GM23338 (cell line): Measurements from ENCODE around the gene CCIN. TPM values are rescaled to one million over a fixed set of nuclear protein-coding genes. Genes with fewer than 3 reads are reported as not detected.

Experiments used
- ATAC-seq: fragments of 200-7000 bp; cut with Tn5 transposase; 3 replicates; pipeline ENCODE4 v1.9.1; 2020
- DNase-seq: peaks from one replicate; pipeline ENCODE4 v3.0.0-alpha.2; 2015; ENCODE audit warnings: low spot score
- H2AFZ ChIP-seq: fragments of 200-600 bp; sonication (generic); 2 replicates; pipeline ENCODE4 v1.8.0; 2016; ENCODE audit warnings: antibody characterized with exemption, mild to moderate bottlenecking, moderate library complexity
- H3F3A ChIP-seq: fragments of 200-600 bp; sonication (generic); replicated peaks from 2 replicates; pipeline ENCODE4 v1.8.0; 2017; ENCODE audit warnings: antibody characterized with exemption, mixed run types, low read depth
- H3K27ac ChIP-seq: fragments of 200-600 bp; sonication (generic); 2 replicates; pipeline ENCODE4 v1.6.1; 2016; ENCODE audit warnings: low read depth
- H3K27me3 ChIP-seq: fragments of 200-600 bp; sonication (generic); 2 replicates; pipeline ENCODE4 v1.8.0; 2016; ENCODE audit warnings: mild to moderate bottlenecking, mixed run types, moderate library complexity; ENCODE audit not compliant: insufficient read depth
- H3K36me3 ChIP-seq: fragments of 200-600 bp; sonication (generic); 2 replicates; pipeline ENCODE4 v1.8.0; 2016; ENCODE audit warnings: mild to moderate bottlenecking; ENCODE audit not compliant: insufficient read depth
- H3K4me1 ChIP-seq: fragments of 200-600 bp; sonication (generic); 2 replicates; pipeline ENCODE4 v1.8.0; 2016; ENCODE audit warnings: mild to moderate bottlenecking, moderate library complexity; ENCODE audit not compliant: insufficient read depth
- H3K4me2 ChIP-seq: fragments of 200-600 bp; sonication (generic); 2 replicates; pipeline ENCODE4 v1.7.1; 2017; ENCODE audit warnings: mixed run types
- H3K4me3 ChIP-seq: fragments of 200-600 bp; sonication (generic); 2 replicates; pipeline ENCODE4 v1.6.1; 2016; ENCODE audit warnings: mixed run types
- H3K79me2 ChIP-seq: fragments of 200-600 bp; sonication (generic); replicated peaks from 2 replicates; pipeline ENCODE4 v1.8.0; 2017; ENCODE audit warnings: mild to moderate bottlenecking; ENCODE audit not compliant: insufficient read depth
- H3K9me2 ChIP-seq: fragments of 200-600 bp; sonication (generic); 2 replicates; pipeline ENCODE4 v1.8.0; 2017; ENCODE audit not compliant: insufficient read depth
- H4K20me1 ChIP-seq: fragments of 200-600 bp; sonication (generic); replicated peaks from 2 replicates; pipeline ENCODE4 v1.8.0; 2017; ENCODE audit warnings: mild to moderate bottlenecking; ENCODE audit not compliant: insufficient read depth
- H3K27ac Mint-ChIP-seq: 2 replicates; pipeline ENCODE4 v1.8.0; 2020; ENCODE audit warnings: inconsistent platforms, mild to moderate bottlenecking, moderate library complexity, mixed read lengths
- H3K27me3 Mint-ChIP-seq: 3 replicates; pipeline ENCODE4 v1.8.0; 2022; ENCODE audit warnings: low read depth, mild to moderate bottlenecking, moderate library complexity, mixed read lengths, inconsistent platforms; ENCODE audit not compliant: insufficient read depth, poor library complexity
- H3K36me3 Mint-ChIP-seq: 3 replicates; pipeline ENCODE4 v1.8.0; 2021; ENCODE audit warnings: low read depth, mild to moderate bottlenecking, inconsistent platforms, moderate library complexity, mixed read lengths
- H3K4me1 Mint-ChIP-seq: 3 replicates; pipeline ENCODE4 v1.8.0; 2020; ENCODE audit warnings: mild to moderate bottlenecking, inconsistent platforms, mixed read lengths
- H3K4me3 Mint-ChIP-seq: 3 replicates; pipeline ENCODE4 v1.8.0; 2021; ENCODE audit warnings: moderate library complexity, mild to moderate bottlenecking, inconsistent platforms, mixed read lengths
- H3K9me3 Mint-ChIP-seq: 3 replicates; pipeline ENCODE4 v1.8.0; 2020; ENCODE audit warnings: moderate library complexity, mild to moderate bottlenecking, inconsistent platforms, mixed read lengths
- EZH2phosphoT487 ChIP-seq: fragments of 200-600 bp; sonication (generic); IDR thresholded peaks from one replicate; pipeline ENCODE4 v1.8.1; 2018; ENCODE audit warnings: antibody characterized with exemption; ENCODE audit not compliant: unreplicated experiment
- JUNB ChIP-seq: IDR thresholded peaks from one replicate; pipeline ENCODE4 v1.6.1; 2016; ENCODE audit warnings: antibody characterized with exemption; ENCODE audit not compliant: unreplicated experiment
- POLR2AphosphoS5 ChIP-seq: IDR thresholded peaks from 2 replicates; pipeline ENCODE4 v1.6.1; 2016; ENCODE audit warnings: antibody characterized with exemption, low read depth
- polyA plus RNA-seq: library from polyadenylated mRNA; unstranded; fragments of >200 nt; fragmentation: Nextera tagmentation; extraction: Ambion mirVana; gene quantifications from 2 replicates; pipeline ENCODE4 v1.2.1, GENCODE V29; 2016
- total RNA-seq: library from RNA; depleted of rRNA; stranded (reverse); fragments of >200 nt; shearing (Covaris generic); gene quantifications from 2 replicates; pipeline ENCODE4 v1.2.3, GENCODE V29; 2014
- TF ChIP-seq, protein P1 (sequence below): fragments of 250-450 bp; sonication (Bioruptor Pico); IDR thresholded peaks from 2 replicates; pipeline ENCODE4 v1.5.0; 2020; ENCODE audit warnings: mild to moderate bottlenecking, moderate library complexity
- TF ChIP-seq, protein P2 (sequence below), 2 experiments: fragments of 200-600 bp in 1 of 2; sonication (generic) in 1 of 2; conservative IDR thresholded peaks; 2 replicates each; pipeline versions ENCODE4 v1.5.1 to v1.6.1; 2016 to 2017; ENCODE audit warnings: antibody characterized with exemption in 2 of 2, low read depth in 2 of 2, mild to moderate bottlenecking in 2 of 2, moderate library complexity in 1 of 2
- TF ChIP-seq, protein P3 (sequence below): IDR thresholded peaks from 2 replicates; pipeline ENCODE4 v1.6.1; 2016; ENCODE audit warnings: antibody characterized with exemption

CCIN gene
- total and polyA plus RNA-seq, 2 experiments from 2014 or later, result 0.14 TPM; not detected in 1

DNA sequence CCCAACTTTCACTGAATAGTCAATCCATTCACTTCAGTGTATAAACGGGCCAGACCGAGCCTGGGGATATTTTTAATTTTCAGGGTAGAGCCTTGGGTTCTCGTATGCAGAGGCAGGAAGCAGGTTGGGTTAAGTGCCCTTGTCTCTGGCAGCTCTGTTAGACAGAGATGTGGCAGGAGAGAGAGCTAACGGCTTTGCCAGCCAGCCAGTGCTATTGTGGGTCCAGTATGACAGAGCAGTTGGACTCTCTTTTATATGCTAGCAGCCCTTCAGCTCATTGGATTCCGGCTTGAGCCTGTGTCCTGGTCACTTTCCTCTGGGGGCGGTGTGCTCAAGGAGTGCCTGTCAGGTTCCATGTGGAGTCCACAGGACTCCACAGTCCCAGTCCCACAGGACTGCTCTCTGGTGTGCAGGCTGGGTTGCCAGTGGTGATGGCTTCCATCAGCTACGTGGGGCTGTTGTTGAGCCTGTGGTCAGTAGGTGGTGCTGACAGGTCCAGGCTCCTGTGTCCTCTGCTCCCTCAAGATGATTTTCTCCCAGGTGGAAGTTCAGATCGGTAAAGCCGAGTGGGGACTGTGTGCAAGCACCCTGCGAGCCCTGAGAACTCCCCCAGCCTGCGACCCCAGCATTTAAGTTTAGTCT, 35.8 kb downstream of the CCIN start:
- Histone ChIP-seq H3K27ac (no peak overlapping the region), H3K4me2 (no peak overlapping the region), H3K9me2 (no peaks in the 10 kb centered on the region), H4K20me1 (peaks cover 68% of the 10 kb centered on the region), H3K36me3 (peaks cover 80% of the 10 kb centered on the region), H3K4me1 (no peaks in the 10 kb centered on the region), H3K27me3 (no peaks in the 10 kb centered on the region), H3F3A (no peaks in the 10 kb centered on the region; the same call in 1 of the 2 replicates), H3K4me3 (no peak overlapping the region), H2AFZ (no peak overlapping the region), H3K79me2 (peaks cover 58% of the 10 kb centered on the region)
- DNase-seq (peak; percentile 57), ATAC-seq (peak; percentile 97)
- H3K4me1 Mint-ChIP-seq, result no peaks in the 10 kb centered on the region
- H3K9me3 Mint-ChIP-seq, result no peaks in the 10 kb centered on the region
- H3K27me3 Mint-ChIP-seq, result peaks cover 8% of the 10 kb centered on the region
- H3K36me3 Mint-ChIP-seq, result peaks cover 95% of the 10 kb centered on the region
- no peak overlapping the region for H3K27ac Mint-ChIP-seq
- H3K4me3 Mint-ChIP-seq, result no peak overlapping the region
- TF ChIP-seq, protein P1, sequence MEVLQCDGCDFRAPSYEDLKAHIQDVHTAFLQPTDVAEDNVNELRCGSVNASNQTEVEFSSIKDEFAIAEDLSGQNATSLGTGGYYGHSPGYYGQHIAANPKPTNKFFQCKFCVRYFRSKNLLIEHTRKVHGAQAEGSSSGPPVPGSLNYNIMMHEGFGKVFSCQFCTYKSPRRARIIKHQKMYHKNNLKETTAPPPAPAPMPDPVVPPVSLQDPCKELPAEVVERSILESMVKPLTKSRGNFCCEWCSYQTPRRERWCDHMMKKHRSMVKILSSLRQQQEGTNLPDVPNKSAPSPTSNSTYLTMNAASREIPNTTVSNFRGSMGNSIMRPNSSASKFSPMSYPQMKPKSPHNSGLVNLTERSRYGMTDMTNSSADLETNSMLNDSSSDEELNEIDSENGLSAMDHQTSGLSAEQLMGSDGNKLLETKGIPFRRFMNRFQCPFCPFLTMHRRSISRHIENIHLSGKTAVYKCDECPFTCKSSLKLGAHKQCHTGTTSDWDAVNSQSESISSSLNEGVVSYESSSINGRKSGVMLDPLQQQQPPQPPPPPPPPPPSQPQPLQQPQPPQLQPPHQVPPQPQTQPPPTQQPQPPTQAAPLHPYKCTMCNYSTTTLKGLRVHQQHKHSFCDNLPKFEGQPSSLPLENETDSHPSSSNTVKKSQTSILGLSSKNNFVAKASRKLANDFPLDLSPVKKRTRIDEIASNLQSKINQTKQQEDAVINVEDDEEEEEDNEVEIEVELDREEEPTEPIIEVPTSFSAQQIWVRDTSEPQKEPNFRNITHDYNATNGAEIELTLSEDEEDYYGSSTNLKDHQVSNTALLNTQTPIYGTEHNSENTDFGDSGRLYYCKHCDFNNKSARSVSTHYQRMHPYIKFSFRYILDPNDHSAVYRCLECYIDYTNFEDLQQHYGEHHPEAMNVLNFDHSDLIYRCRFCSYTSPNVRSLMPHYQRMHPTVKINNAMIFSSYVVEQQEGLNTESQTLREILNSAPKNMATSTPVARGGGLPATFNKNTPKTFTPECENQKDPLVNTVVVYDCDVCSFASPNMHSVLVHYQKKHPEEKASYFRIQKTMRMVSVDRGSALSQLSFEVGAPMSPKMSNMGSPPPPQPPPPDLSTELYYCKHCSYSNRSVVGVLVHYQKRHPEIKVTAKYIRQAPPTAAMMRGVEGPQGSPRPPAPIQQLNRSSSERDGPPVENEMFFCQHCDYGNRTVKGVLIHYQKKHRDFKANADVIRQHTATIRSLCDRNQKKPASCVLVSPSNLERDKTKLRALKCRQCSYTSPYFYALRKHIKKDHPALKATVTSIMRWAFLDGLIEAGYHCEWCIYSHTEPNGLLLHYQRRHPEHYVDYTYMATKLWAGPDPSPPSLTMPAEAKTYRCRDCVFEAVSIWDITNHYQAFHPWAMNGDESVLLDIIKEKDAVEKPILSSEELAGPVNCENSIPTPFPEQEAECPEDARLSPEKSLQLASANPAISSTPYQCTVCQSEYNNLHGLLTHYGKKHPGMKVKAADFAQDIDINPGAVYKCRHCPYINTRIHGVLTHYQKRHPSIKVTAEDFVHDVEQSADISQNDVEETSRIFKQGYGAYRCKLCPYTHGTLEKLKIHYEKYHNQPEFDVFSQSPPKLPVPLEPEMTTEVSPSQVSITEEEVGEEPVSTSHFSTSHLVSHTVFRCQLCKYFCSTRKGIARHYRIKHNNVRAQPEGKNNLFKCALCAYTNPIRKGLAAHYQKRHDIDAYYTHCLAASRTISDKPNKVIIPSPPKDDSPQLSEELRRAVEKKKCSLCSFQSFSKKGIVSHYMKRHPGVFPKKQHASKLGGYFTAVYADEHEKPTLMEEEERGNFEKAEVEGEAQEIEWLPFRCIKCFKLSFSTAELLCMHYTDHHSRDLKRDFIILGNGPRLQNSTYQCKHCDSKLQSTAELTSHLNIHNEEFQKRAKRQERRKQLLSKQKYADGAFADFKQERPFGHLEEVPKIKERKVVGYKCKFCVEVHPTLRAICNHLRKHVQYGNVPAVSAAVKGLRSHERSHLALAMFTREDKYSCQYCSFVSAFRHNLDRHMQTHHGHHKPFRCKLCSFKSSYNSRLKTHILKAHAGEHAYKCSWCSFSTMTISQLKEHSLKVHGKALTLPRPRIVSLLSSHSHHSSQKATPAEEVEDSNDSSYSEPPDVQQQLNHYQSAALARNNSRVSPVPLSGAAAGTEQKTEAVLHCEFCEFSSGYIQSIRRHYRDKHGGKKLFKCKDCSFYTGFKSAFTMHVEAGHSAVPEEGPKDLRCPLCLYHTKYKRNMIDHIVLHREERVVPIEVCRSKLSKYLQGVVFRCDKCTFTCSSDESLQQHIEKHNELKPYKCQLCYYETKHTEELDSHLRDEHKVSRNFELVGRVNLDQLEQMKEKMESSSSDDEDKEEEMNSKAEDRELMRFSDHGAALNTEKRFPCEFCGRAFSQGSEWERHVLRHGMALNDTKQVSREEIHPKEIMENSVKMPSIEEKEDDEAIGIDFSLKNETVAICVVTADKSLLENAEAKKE, result no peak
- TF ChIP-seq JUNB (no peak), EZH2phosphoT487 (no peak), POLR2AphosphoS5 (0 out of 2 replicates have a peak, but pooled peaks have one; percentile 21)
- TF ChIP-seq, protein P2, sequence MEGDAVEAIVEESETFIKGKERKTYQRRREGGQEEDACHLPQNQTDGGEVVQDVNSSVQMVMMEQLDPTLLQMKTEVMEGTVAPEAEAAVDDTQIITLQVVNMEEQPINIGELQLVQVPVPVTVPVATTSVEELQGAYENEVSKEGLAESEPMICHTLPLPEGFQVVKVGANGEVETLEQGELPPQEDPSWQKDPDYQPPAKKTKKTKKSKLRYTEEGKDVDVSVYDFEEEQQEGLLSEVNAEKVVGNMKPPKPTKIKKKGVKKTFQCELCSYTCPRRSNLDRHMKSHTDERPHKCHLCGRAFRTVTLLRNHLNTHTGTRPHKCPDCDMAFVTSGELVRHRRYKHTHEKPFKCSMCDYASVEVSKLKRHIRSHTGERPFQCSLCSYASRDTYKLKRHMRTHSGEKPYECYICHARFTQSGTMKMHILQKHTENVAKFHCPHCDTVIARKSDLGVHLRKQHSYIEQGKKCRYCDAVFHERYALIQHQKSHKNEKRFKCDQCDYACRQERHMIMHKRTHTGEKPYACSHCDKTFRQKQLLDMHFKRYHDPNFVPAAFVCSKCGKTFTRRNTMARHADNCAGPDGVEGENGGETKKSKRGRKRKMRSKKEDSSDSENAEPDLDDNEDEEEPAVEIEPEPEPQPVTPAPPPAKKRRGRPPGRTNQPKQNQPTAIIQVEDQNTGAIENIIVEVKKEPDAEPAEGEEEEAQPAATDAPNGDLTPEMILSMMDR (conservative IDR thresholded peaks at IDR 0.05; ENCODE audit: low read depth in 2 of 2), result peak; percentile 34 to 59
- TF ChIP-seq, protein P3, sequence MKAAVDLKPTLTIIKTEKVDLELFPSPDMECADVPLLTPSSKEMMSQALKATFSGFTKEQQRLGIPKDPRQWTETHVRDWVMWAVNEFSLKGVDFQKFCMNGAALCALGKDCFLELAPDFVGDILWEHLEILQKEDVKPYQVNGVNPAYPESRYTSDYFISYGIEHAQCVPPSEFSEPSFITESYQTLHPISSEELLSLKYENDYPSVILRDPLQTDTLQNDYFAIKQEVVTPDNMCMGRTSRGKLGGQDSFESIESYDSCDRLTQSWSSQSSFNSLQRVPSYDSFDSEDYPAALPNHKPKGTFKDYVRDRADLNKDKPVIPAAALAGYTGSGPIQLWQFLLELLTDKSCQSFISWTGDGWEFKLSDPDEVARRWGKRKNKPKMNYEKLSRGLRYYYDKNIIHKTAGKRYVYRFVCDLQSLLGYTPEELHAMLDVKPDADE, result no peak
